Ectodermal cell (in vitro differentiated cells): ENCODE data around the gene MBTPS2.
A peak's percentile ranks its signal among the peaks of the same experiment; 100 is the strongest.
"Not testable (repeated sequence)": the region's sequence is repeated elsewhere in the genome, so short reads cannot be mapped to it uniquely, and the experiment has no call there.

Source experiments
- H3K27ac ChIP-seq: 2 replicates; pipeline ENCODE4 v1.7.0; 2013; ENCODE audit warnings: mild to moderate bottlenecking, low read depth, low read length; ENCODE audit not compliant: insufficient read depth, poor library complexity, severe bottlenecking
- H3K27me3 ChIP-seq: 2 replicates; pipeline ENCODE4 v1.7.0; 2013; ENCODE audit warnings: mild to moderate bottlenecking, low read length; ENCODE audit not compliant: insufficient read depth, control insufficient read depth, poor library complexity, severe bottlenecking
- H3K36me3 ChIP-seq: one replicate; pipeline ENCODE4 v1.7.0; 2013; ENCODE audit warnings: low read length; ENCODE audit not compliant: control insufficient read depth, insufficient read depth
- H3K4me1 ChIP-seq: one replicate; pipeline ENCODE4 v1.7.0; 2013; ENCODE audit warnings: low read length; ENCODE audit not compliant: control insufficient read depth, insufficient read depth
- H3K4me3 ChIP-seq: 2 replicates; pipeline ENCODE4 v1.7.0; 2013; ENCODE audit warnings: low read depth, low read length, control low read depth; ENCODE audit not compliant: insufficient read depth
- H3K9me3 ChIP-seq: 2 replicates; pipeline ENCODE4 v1.7.0; 2013; ENCODE audit warnings: mild to moderate bottlenecking, low read length, moderate library complexity; ENCODE audit not compliant: control insufficient read depth
- WGBS, 2 experiments: methylation state at CpG; one replicate each; pipeline ENCODE4 v1.1.7; 2013; ENCODE audit warnings: missing lambda C conversion rate in 2 of 2; 5-methylcytosine and 5-hydroxymethylcytosine counted together

MBTPS2 gene

DNA sequence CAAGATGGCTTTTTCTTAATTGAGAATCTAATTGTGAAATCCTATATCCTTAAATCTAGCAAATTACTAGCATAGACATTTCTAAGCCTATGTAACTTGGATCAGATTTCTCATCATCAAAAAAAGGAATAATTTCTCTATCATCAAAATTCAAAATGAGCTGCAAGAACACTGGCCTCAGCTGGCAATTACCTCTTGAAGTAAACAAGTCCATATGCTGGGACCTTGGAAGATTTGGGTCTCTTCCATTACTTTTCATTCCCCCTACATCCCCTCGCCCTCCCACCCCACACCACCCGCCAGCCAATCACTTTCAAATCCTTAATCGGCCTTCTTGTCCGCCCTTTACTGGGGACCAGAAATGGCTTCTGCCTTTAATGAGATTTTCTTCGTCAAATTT is 23.3 kb upstream of the MBTPS2 start:
- H3K4me1 ChIP-seq = no peaks in the 10 kb centered on the region
- WGBS, 2 experiments = 90 to 91% methylated on average over 5 of the region's 5 CpGs
- H3K27me3 ChIP-seq = no peaks in the 10 kb centered on the region
- H3K9me3 ChIP-seq = no peaks in the 10 kb centered on the region
- no peak overlapping the region for H3K4me3 ChIP-seq
- no peaks in the 10 kb centered on the region for H3K36me3 ChIP-seq
- H3K27ac ChIP-seq = no peak overlapping the region

DNA sequence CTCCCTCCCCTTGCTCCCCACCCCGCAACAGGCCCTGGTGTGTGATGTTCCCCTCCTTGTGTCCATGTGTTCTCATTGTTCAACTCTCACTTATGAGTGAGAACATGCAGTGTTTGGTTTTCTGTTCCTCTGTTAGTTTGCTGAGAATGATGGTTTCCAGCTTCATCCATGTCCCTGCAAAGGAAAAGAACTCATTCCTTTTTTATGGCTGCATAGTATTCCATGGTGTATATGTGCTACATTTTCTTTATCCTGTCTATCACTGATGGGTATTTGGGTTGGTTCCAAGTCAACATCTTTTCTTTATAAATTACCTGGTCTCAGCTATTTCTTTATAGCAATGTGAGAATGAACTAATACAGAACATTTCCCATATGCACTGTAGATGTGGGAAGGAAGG is 19.2 kb upstream of the MBTPS2 start:
- H3K27me3 ChIP-seq, H3K4me3 ChIP-seq, H3K36me3 ChIP-seq, H3K4me1 ChIP-seq, H3K9me3 ChIP-seq, H3K27ac ChIP-seq: not testable (repeated sequence)
- WGBS, 2 experiments = 88 to 100% methylated on average over 1 of the region's 1 CpG

- H3K27me3 ChIP-seq = no peaks in the 10 kb centered on the region
- WGBS, 2 experiments = 91 to 95% methylated on average over 3 of the region's 3 CpGs
- H3K4me3 ChIP-seq = no peak overlapping the region
- no peaks in the 10 kb centered on the region for H3K9me3 ChIP-seq
- H3K36me3 ChIP-seq = no peaks in the 10 kb centered on the region
- H3K4me1 ChIP-seq = no peaks in the 10 kb centered on the region
- no peak overlapping the region for H3K27ac ChIP-seq
Measured at GRCh38 chrX:21821875-21822274, 17.5 kb upstream of the MBTPS2 start.

GRCh38 chrX:21831496-21831895 is 7.9 kb upstream of the MBTPS2 start:
- Histone ChIP-seq H3K27me3 (no peaks in the 10 kb centered on the region), H3K36me3 (no peaks in the 10 kb centered on the region), H3K9me3 (no peaks in the 10 kb centered on the region), H3K4me1 (no peaks in the 10 kb centered on the region), H3K4me3 (no peak overlapping the region), H3K27ac (no peak overlapping the region)
- 83 to 98% methylated on average over 2 of the region's 2 CpGs for WGBS, 2 experiments

DNA sequence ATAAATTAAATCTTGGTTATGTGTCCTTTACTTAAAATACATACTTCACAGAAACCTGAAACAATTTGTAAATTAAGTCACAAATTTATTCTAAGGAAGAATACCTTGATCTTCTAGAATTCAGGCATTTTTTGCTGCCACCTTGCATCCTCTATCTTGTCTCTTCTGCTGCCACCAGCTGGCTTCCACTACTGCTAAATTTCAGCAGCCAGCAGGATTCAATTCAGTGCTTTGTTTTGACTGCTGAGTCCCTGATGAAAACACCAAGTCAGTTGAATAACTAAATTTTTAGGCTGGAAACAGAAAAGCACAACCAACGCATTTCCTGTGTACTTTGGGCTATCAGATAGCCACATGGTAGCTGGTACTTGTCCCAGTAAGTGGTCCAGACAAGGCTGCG is 2.4 kb upstream of the MBTPS2 start:
- Histone ChIP-seq H3K9me3 (no peaks in the 10 kb centered on the region), H3K27ac (no peak overlapping the region), H3K4me3 (no peak overlapping the region), H3K36me3 (no peaks in the 10 kb centered on the region), H3K4me1 (no peaks in the 10 kb centered on the region), H3K27me3 (no peaks in the 10 kb centered on the region)
- WGBS, 2 experiments = 82 to 95% methylated on average over 2 of the region's 2 CpGs

- Histone ChIP-seq H3K4me1 (no peaks in the 10 kb centered on the region), H3K27ac (no peak overlapping the region), H3K27me3 (no peaks in the 10 kb centered on the region), H3K9me3 (no peaks in the 10 kb centered on the region), H3K4me3 (peak overlapping the region; percentile 75), H3K36me3 (no peaks in the 10 kb centered on the region)
- 27 to 33% methylated on average over 1 of the region's 4 CpGs for WGBS, 2 experiments
Measured at GRCh38 chrX:21838937-21839333, 482 bp upstream of the MBTPS2 start.

- Histone ChIP-seq H3K9me3 (no peaks in the 10 kb centered on the region), H3K27me3 (no peaks in the 10 kb centered on the region), H3K36me3 (no peaks in the 10 kb centered on the region), H3K27ac (no peak overlapping the region), H3K4me3 (peak overlapping the region; percentile 75), H3K4me1 (no peaks in the 10 kb centered on the region)
- WGBS, 2 experiments = 13 to 23% methylated on average over 5 to 6 of the region's 6 CpGs
Measured at GRCh38 chrX:21840193-21840545, 752 bp downstream of the MBTPS2 start.

DNA sequence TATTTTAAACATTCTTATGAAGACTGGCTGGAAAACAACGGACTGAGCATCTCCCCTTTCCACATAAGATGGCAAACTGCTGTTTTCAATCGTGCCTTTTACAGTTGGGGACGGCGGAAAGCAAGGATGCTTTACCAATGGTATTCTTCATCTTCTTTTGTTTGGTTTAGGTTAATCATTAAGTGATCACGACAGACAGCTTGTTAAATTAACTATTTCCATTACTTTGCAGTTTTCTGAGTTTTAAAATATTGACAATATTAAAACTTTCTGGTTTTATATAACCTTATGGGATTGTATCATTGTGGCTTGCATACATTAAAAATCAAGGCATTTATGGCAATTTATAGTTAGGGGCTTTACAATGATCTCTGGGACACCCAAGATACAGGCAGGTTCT is 3.8 kb downstream of the MBTPS2 start:
- 86 to 93% methylated on average over 2 to 4 of the region's 5 CpGs for WGBS, 2 experiments
- no peak overlapping the region for H3K27ac ChIP-seq

DNA sequence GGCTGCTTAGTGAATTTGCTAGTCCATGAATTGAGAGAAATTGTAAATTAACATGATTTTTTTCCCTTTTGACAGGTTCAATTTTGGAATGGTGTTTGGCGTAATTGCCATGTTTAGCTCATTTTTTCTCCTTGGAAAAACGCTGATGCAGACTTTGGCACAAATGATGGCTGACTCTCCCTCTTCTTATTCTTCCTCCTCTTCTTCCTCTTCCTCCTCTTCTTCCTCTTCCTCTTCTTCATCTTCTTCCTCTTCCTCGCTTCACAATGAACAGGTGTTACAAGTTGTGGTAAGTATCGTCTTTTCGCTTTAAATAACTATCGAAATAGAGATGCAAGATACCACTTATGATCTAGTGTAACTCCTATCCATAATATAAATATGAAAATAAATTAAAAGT is 5.7 kb downstream of the MBTPS2 start:
- no peaks in the 10 kb centered on the region for H3K27me3 ChIP-seq
- H3K9me3 ChIP-seq = no peaks in the 10 kb centered on the region
- no peaks in the 10 kb centered on the region for H3K4me1 ChIP-seq
- WGBS, 2 experiments = 94 to 98% methylated on average over 2 to 3 of the region's 6 CpGs
- H3K27ac ChIP-seq = no peak overlapping the region
- no peaks in the 10 kb centered on the region for H3K36me3 ChIP-seq
- no peak overlapping the region for H3K4me3 ChIP-seq

More for the DNA sequence above, 3.8 kb downstream of the MBTPS2 start:
- Histone ChIP-seq H3K9me3 (no peaks in the 10 kb centered on the region), H3K27me3 (no peaks in the 10 kb centered on the region), H3K4me3 (no peak overlapping the region), H3K36me3 (no peaks in the 10 kb centered on the region), H3K4me1 (no peaks in the 10 kb centered on the region)

DNA sequence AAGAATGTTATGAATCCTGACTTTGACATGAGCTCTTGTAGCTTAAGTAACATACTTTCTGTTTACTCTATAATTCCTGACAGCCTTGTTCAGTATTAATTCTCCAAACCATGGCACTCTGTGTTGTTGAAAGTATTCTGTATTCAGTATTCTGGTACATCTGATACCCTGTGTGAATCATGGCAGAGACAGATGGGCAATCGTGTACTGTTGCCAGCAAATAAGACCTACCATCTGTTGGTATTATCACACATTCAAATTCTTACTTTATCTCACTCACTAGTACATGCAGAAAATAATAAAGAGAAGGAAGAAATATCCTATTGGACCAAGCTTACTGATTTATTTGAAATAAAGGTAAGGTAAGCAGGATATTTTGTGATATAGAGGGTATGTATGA is 7.9 kb downstream of the MBTPS2 start:
- no peaks in the 10 kb centered on the region for H3K4me1 ChIP-seq
- no peak overlapping the region for H3K27ac ChIP-seq
- no peaks in the 10 kb centered on the region for H3K36me3 ChIP-seq
- no peaks in the 10 kb centered on the region for H3K9me3 ChIP-seq
- H3K27me3 ChIP-seq = no peaks in the 10 kb centered on the region
- H3K4me3 ChIP-seq = no peak overlapping the region
- 100% methylated on average over 1 of the region's 1 CpG; no CpG with 5 or more reads in 1 of the 2 experiments for WGBS, 2 experiments

DNA sequence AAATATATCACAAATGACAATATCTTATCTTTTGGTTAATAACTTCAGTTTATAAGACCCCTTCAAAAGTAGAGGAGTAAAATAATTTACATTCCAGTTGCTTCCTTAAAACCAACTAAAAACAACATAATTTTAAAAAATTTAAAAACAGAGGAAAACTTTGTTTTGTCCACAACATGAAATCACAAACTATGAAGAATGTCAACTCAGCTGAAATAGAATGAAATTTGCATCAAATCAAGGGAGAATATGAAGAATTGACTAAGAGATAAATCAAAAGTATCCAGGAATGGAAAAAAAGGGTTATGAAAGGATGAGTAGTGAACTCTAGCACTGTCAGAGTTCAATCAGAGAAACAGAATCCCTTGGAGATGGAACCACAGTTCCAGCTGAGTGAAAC is 14.2 kb downstream of the MBTPS2 start:
- no peaks in the 10 kb centered on the region for H3K4me1 ChIP-seq
- H3K36me3 ChIP-seq = no peaks in the 10 kb centered on the region
- no peaks in the 10 kb centered on the region for H3K9me3 ChIP-seq
- no peak overlapping the region for H3K27ac ChIP-seq
- no peaks in the 10 kb centered on the region for H3K27me3 ChIP-seq
- H3K4me3 ChIP-seq = no peak overlapping the region
